ENCODE results near the gene NRG2. TPM values are rescaled to one million over a fixed set of nuclear protein-coding genes. Genes with fewer than 3 reads are reported as not detected.

Gene NRG2
- total RNA-seq, 1 experiment from 2014 or later = 0.91 TPM

- Histone ChIP-seq H3K27ac (ENCODE audit: low read depth, low read length) (no peak overlapping the region), H3K27me3 (ENCODE audit: insufficient read depth, low read length) (peaks cover 46% of the 10 kb centered on the region), H3K79me2 (ENCODE audit: insufficient read depth, low read length) (no peaks in the 10 kb centered on the region), H3K9me2 (ENCODE audit: insufficient read depth) (no peaks in the 10 kb centered on the region), H3K4me2 (ENCODE audit: low read length) (no peak overlapping the region), H3K4me1 (ENCODE audit: control insufficient read depth in 1 of 2, insufficient read depth in 2 of 2, low read length in 2 of 2) (no peaks in the 10 kb centered on the region), H3K9ac (ENCODE audit: low read length) (no peak overlapping the region), H3K9me3 (ENCODE audit: control insufficient read depth in 1 of 2, insufficient read depth in 1 of 2, low read depth in 1 of 2, low read length in 2 of 2) (no peaks in the 10 kb centered on the region; a peak in 1 of 4 replicates), H4K20me1 (ENCODE audit: insufficient read depth) (no peaks in the 10 kb centered on the region), H3K36me3 (ENCODE audit: control insufficient read depth in 1 of 2, insufficient read depth in 2 of 2, low read length in 2 of 2) (no peaks in the 10 kb centered on the region), H2AFZ (ENCODE audit: low read depth, low read length, poor library complexity, severe bottlenecking) (no peak overlapping the region), H3K4me3 (replicated peaks in 1 of 2; ENCODE audit: low read depth in 1 of 2, low read length in 2 of 2) (no peak overlapping the region)
- BruUV-seq (replicated peaks) = no TSS peak
- intact Hi-C loops (cut with micrococcal nuclease) = no loop called here
- ChIA-PET RAD21 (ENCODE audit: low non-redundant PET in 1 of 2, low total read pairs in 2 of 2, uncharacterized antibody in 2 of 2, unreplicated experiment in 2 of 2) (no interaction called here), CTCF (no interaction called here), POLR2A (no interaction called here)
- no peak for TF ChIP-seq REST (IDR thresholded peaks at IDR 0.05; ENCODE audit: low read depth)
- TF ChIP-seq CBX3 (IDR thresholded peaks at IDR 0.05; ENCODE audit: low read depth) = no peak
- TF ChIP-seq RAD21 (IDR thresholded peaks at IDR 0.05; ENCODE audit: low read depth) = no peak
- TF ChIP-seq ZFX (IDR thresholded peaks at IDR 0.05) = no peak
- no peak for TF ChIP-seq SIN3A (IDR thresholded peaks at IDR 0.05; ENCODE audit: low read depth)
- no peak for TF ChIP-seq TCF7L2 (IDR thresholded peaks at IDR 0.05; ENCODE audit: borderline replicate concordance, extremely low read depth, insufficient read depth, insufficient read length)
- no peak for TF ChIP-seq EGR1 (IDR thresholded peaks at IDR 0.05; ENCODE audit: low read depth)
- no peak for TF ChIP-seq MAX (IDR thresholded peaks at IDR 0.05)
- TF ChIP-seq POLR2AphosphoS5 (IDR thresholded peaks at IDR 0.05; ENCODE audit: low read depth, low read length) = no peak
- TF ChIP-seq YY1 (IDR thresholded peaks at IDR 0.05; ENCODE audit: extremely low read depth, insufficient replicate concordance, low read depth, low read length) = no peak
- no peak for TF ChIP-seq EZH2phosphoT487 (IDR thresholded peaks at IDR 0.05; ENCODE audit: borderline replicate concordance)
- TF ChIP-seq ZBTB33 (IDR thresholded peaks at IDR 0.05; ENCODE audit: extremely low read depth, insufficient replicate concordance, low read length) = no peak
- no peak for DNase-seq (ENCODE audit: low read depth, low spot score)
- no peak for ATAC-seq
Measured at GRCh38 chr5:139829471-139829870, 213.6 kb downstream of the NRG2 start.
